VCaP (cell line): ENCODE measurements around the gene MAGEA11.
"Not testable (repeated sequence)": the region's sequence is repeated elsewhere in the genome, so short reads cannot be mapped to it uniquely, and the experiment has no call there.

Experiments
- H3K27ac ChIP-seq: fragments of 450-650 bp; 2 replicates; pipeline ENCODE4 v1.5.1; 2017
- CTCF ChIP-seq: fragments of 450-650 bp; conservative IDR thresholded peaks from 2 replicates; pipeline ENCODE4 v1.5.1; 2017; ENCODE audit warnings: mild to moderate bottlenecking, moderate library complexity

MAGEA11 gene

GRCh38 chrX:149746390-149747007, 34.6 kb downstream of the MAGEA11 start:
- not testable (repeated sequence) for H3K27ac ChIP-seq

GRCh38 chrX:149757206-149758067, 45.6 kb downstream of the MAGEA11 start:
- TF ChIP-seq CTCF: no peak
- H3K27ac ChIP-seq: no peak overlapping the region

- H3K27ac ChIP-seq: no peak overlapping the region
- no peak for TF ChIP-seq CTCF
These were observed 46.3 kb downstream of the MAGEA11 start for GRCh38 chrX:149758068-149758714.

GRCh38 chrX:149758715-149759078, 46.8 kb downstream of the MAGEA11 start:
- not testable (repeated sequence) for H3K27ac ChIP-seq

GRCh38 chrX:149759824-149760223, 48.0 kb downstream of the MAGEA11 start:
- no peak for TF ChIP-seq CTCF
- no peak overlapping the region for H3K27ac ChIP-seq

GRCh38 chrX:149760965-149761364, 49.1 kb downstream of the MAGEA11 start:
- no peak for TF ChIP-seq CTCF
- no peak overlapping the region for H3K27ac ChIP-seq

- not testable (repeated sequence) for H3K27ac ChIP-seq
These were observed 50.2 kb downstream of the MAGEA11 start for GRCh38 chrX:149761858-149762674.

- TF ChIP-seq CTCF: no peak
These were observed 51.1 kb downstream of the MAGEA11 start for GRCh38 chrX:149762696-149763614.

More at GRCh38 chrX:149762696-149763614, 51.1 kb downstream of the MAGEA11 start:
- no peak overlapping the region for H3K27ac ChIP-seq
